GM23338 (cell line): ENCODE data around the gene DSE. TPM values are rescaled to one million over a fixed set of nuclear protein-coding genes. Genes with fewer than 3 reads are reported as not detected.

Experiments used
- ATAC-seq: fragments of 200-7000 bp; cut with Tn5 transposase; 3 replicates; pipeline ENCODE4 v1.9.1; 2020
- DNase-seq: peaks from one replicate; pipeline ENCODE4 v3.0.0-alpha.2; 2015; ENCODE audit warnings: low spot score
- H2AFZ ChIP-seq: fragments of 200-600 bp; sonication (generic); 2 replicates; pipeline ENCODE4 v1.8.0; 2016; ENCODE audit warnings: antibody characterized with exemption, mild to moderate bottlenecking, moderate library complexity
- H3F3A ChIP-seq: fragments of 200-600 bp; sonication (generic); replicated peaks from 2 replicates; pipeline ENCODE4 v1.8.0; 2017; ENCODE audit warnings: antibody characterized with exemption, mixed run types, low read depth
- H3K27ac ChIP-seq: fragments of 200-600 bp; sonication (generic); 2 replicates; pipeline ENCODE4 v1.6.1; 2016; ENCODE audit warnings: low read depth
- H3K27me3 ChIP-seq: fragments of 200-600 bp; sonication (generic); 2 replicates; pipeline ENCODE4 v1.8.0; 2016; ENCODE audit warnings: mild to moderate bottlenecking, mixed run types, moderate library complexity; ENCODE audit not compliant: insufficient read depth
- H3K36me3 ChIP-seq: fragments of 200-600 bp; sonication (generic); 2 replicates; pipeline ENCODE4 v1.8.0; 2016; ENCODE audit warnings: mild to moderate bottlenecking; ENCODE audit not compliant: insufficient read depth
- H3K4me1 ChIP-seq: fragments of 200-600 bp; sonication (generic); 2 replicates; pipeline ENCODE4 v1.8.0; 2016; ENCODE audit warnings: mild to moderate bottlenecking, moderate library complexity; ENCODE audit not compliant: insufficient read depth
- H3K4me2 ChIP-seq: fragments of 200-600 bp; sonication (generic); 2 replicates; pipeline ENCODE4 v1.7.1; 2017; ENCODE audit warnings: mixed run types
- H3K4me3 ChIP-seq: fragments of 200-600 bp; sonication (generic); 2 replicates; pipeline ENCODE4 v1.6.1; 2016; ENCODE audit warnings: mixed run types
- H3K79me2 ChIP-seq: fragments of 200-600 bp; sonication (generic); replicated peaks from 2 replicates; pipeline ENCODE4 v1.8.0; 2017; ENCODE audit warnings: mild to moderate bottlenecking; ENCODE audit not compliant: insufficient read depth
- H3K9me2 ChIP-seq: fragments of 200-600 bp; sonication (generic); 2 replicates; pipeline ENCODE4 v1.8.0; 2017; ENCODE audit not compliant: insufficient read depth
- H4K20me1 ChIP-seq: fragments of 200-600 bp; sonication (generic); replicated peaks from 2 replicates; pipeline ENCODE4 v1.8.0; 2017; ENCODE audit warnings: mild to moderate bottlenecking; ENCODE audit not compliant: insufficient read depth
- H3K27ac Mint-ChIP-seq: 2 replicates; pipeline ENCODE4 v1.8.0; 2020; ENCODE audit warnings: inconsistent platforms, mild to moderate bottlenecking, moderate library complexity, mixed read lengths
- H3K27me3 Mint-ChIP-seq: 3 replicates; pipeline ENCODE4 v1.8.0; 2022; ENCODE audit warnings: low read depth, mild to moderate bottlenecking, moderate library complexity, mixed read lengths, inconsistent platforms; ENCODE audit not compliant: insufficient read depth, poor library complexity
- H3K36me3 Mint-ChIP-seq: 3 replicates; pipeline ENCODE4 v1.8.0; 2021; ENCODE audit warnings: low read depth, mild to moderate bottlenecking, inconsistent platforms, moderate library complexity, mixed read lengths
- H3K4me1 Mint-ChIP-seq: 3 replicates; pipeline ENCODE4 v1.8.0; 2020; ENCODE audit warnings: mild to moderate bottlenecking, inconsistent platforms, mixed read lengths
- H3K4me3 Mint-ChIP-seq: 3 replicates; pipeline ENCODE4 v1.8.0; 2021; ENCODE audit warnings: moderate library complexity, mild to moderate bottlenecking, inconsistent platforms, mixed read lengths
- H3K9me3 Mint-ChIP-seq: 3 replicates; pipeline ENCODE4 v1.8.0; 2020; ENCODE audit warnings: moderate library complexity, mild to moderate bottlenecking, inconsistent platforms, mixed read lengths
- CREB1 ChIP-seq: fragments of 250-450 bp; sonication (Bioruptor Pico); IDR thresholded peaks from 2 replicates; pipeline ENCODE4 v1.5.0; 2020; ENCODE audit warnings: low read depth, mild to moderate bottlenecking, moderate library complexity
- EZH2 ChIP-seq: fragments of 200-600 bp; sonication (generic); IDR thresholded peaks from one replicate; pipeline ENCODE4 v1.8.0; 2017; ENCODE audit warnings: antibody characterized with exemption, mild to moderate bottlenecking, low read depth; ENCODE audit not compliant: unreplicated experiment
- EZH2phosphoT487 ChIP-seq: fragments of 200-600 bp; sonication (generic); IDR thresholded peaks from one replicate; pipeline ENCODE4 v1.8.1; 2018; ENCODE audit warnings: antibody characterized with exemption; ENCODE audit not compliant: unreplicated experiment
- JUNB ChIP-seq: IDR thresholded peaks from one replicate; pipeline ENCODE4 v1.6.1; 2016; ENCODE audit warnings: antibody characterized with exemption; ENCODE audit not compliant: unreplicated experiment
- STAT1 ChIP-seq: IDR thresholded peaks from one replicate; pipeline ENCODE4 v1.6.1; 2016; ENCODE audit warnings: antibody characterized with exemption; ENCODE audit not compliant: unreplicated experiment
- ZNF114 ChIP-seq: fragments of 250-450 bp; sonication (Bioruptor Pico); IDR thresholded peaks from 2 replicates; pipeline ENCODE4 v1.5.0; 2020; ENCODE audit warnings: mild to moderate bottlenecking, moderate library complexity
- polyA plus RNA-seq: library from polyadenylated mRNA; unstranded; fragments of >200 nt; fragmentation: Nextera tagmentation; extraction: Ambion mirVana; gene quantifications from 2 replicates; pipeline ENCODE4 v1.2.1, GENCODE V29; 2016
- total RNA-seq: library from RNA; depleted of rRNA; stranded (reverse); fragments of >200 nt; shearing (Covaris generic); gene quantifications from 2 replicates; pipeline ENCODE4 v1.2.3, GENCODE V29; 2014
- TF ChIP-seq, protein P1 (sequence below): IDR thresholded peaks from 2 replicates; pipeline ENCODE4 v1.6.1; 2016; ENCODE audit warnings: antibody characterized with exemption
- TF ChIP-seq, protein P2 (sequence below): fragments of 250-450 bp; sonication (Bioruptor Pico); IDR thresholded peaks from 2 replicates; pipeline ENCODE4 v1.5.0; 2020; ENCODE audit warnings: mild to moderate bottlenecking, moderate library complexity
- TF ChIP-seq, protein P3 (sequence below): IDR thresholded peaks from one replicate; pipeline ENCODE4 v1.6.1; 2018; ENCODE audit warnings: antibody characterized with exemption; ENCODE audit not compliant: unreplicated experiment

Gene DSE
- total and polyA plus RNA-seq, 2 experiments from 2014 or later, result 18.8 to 45.2 TPM

DNA sequence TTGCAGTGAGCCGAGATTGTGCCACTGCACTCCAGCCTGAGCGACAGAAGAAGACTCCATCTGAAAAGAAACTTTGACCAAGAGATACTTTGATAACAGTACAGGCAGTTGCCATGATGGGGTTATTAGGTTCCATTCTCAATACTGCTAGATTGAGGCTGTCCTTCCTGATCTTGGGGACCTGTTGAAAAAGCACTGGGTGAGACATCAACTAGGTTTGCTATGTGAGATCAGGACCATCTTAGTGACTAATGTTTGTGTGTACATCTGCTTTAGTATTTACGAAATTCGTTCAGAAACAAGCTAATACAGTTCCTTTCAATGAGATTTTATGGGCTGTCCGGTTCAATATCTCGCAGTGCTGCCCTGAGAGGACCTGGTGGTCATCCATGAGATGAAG lies 2.6 kb downstream of the DSE start:
- Histone ChIP-seq H3K27ac (no peak overlapping the region), H3K79me2 (peaks cover 61% of the 10 kb centered on the region), H3K4me1 (peaks cover 27% of the 10 kb centered on the region), H3K4me2 (no peak overlapping the region), H3F3A (no peaks in the 10 kb centered on the region), H3K27me3 (no peaks in the 10 kb centered on the region), H3K36me3 (no peaks in the 10 kb centered on the region), H3K4me3 (no peak overlapping the region), H4K20me1 (peaks cover 20% of the 10 kb centered on the region; the same call in 1 of the 2 replicates), H2AFZ (no peak overlapping the region), H3K9me2 (no peaks in the 10 kb centered on the region)
- no peak for ATAC-seq
- no peaks in the 10 kb centered on the region for H3K9me3 Mint-ChIP-seq
- peaks cover 38% of the 10 kb centered on the region for H3K4me1 Mint-ChIP-seq
- no peaks in the 10 kb centered on the region; the same call in 2 of the 3 replicates for H3K36me3 Mint-ChIP-seq
- H3K27ac Mint-ChIP-seq, result no peak overlapping the region
- H3K27me3 Mint-ChIP-seq, result peaks cover 10% of the 10 kb centered on the region
- TF ChIP-seq, protein P1, sequence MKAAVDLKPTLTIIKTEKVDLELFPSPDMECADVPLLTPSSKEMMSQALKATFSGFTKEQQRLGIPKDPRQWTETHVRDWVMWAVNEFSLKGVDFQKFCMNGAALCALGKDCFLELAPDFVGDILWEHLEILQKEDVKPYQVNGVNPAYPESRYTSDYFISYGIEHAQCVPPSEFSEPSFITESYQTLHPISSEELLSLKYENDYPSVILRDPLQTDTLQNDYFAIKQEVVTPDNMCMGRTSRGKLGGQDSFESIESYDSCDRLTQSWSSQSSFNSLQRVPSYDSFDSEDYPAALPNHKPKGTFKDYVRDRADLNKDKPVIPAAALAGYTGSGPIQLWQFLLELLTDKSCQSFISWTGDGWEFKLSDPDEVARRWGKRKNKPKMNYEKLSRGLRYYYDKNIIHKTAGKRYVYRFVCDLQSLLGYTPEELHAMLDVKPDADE, result no peak
- TF ChIP-seq, protein P2, sequence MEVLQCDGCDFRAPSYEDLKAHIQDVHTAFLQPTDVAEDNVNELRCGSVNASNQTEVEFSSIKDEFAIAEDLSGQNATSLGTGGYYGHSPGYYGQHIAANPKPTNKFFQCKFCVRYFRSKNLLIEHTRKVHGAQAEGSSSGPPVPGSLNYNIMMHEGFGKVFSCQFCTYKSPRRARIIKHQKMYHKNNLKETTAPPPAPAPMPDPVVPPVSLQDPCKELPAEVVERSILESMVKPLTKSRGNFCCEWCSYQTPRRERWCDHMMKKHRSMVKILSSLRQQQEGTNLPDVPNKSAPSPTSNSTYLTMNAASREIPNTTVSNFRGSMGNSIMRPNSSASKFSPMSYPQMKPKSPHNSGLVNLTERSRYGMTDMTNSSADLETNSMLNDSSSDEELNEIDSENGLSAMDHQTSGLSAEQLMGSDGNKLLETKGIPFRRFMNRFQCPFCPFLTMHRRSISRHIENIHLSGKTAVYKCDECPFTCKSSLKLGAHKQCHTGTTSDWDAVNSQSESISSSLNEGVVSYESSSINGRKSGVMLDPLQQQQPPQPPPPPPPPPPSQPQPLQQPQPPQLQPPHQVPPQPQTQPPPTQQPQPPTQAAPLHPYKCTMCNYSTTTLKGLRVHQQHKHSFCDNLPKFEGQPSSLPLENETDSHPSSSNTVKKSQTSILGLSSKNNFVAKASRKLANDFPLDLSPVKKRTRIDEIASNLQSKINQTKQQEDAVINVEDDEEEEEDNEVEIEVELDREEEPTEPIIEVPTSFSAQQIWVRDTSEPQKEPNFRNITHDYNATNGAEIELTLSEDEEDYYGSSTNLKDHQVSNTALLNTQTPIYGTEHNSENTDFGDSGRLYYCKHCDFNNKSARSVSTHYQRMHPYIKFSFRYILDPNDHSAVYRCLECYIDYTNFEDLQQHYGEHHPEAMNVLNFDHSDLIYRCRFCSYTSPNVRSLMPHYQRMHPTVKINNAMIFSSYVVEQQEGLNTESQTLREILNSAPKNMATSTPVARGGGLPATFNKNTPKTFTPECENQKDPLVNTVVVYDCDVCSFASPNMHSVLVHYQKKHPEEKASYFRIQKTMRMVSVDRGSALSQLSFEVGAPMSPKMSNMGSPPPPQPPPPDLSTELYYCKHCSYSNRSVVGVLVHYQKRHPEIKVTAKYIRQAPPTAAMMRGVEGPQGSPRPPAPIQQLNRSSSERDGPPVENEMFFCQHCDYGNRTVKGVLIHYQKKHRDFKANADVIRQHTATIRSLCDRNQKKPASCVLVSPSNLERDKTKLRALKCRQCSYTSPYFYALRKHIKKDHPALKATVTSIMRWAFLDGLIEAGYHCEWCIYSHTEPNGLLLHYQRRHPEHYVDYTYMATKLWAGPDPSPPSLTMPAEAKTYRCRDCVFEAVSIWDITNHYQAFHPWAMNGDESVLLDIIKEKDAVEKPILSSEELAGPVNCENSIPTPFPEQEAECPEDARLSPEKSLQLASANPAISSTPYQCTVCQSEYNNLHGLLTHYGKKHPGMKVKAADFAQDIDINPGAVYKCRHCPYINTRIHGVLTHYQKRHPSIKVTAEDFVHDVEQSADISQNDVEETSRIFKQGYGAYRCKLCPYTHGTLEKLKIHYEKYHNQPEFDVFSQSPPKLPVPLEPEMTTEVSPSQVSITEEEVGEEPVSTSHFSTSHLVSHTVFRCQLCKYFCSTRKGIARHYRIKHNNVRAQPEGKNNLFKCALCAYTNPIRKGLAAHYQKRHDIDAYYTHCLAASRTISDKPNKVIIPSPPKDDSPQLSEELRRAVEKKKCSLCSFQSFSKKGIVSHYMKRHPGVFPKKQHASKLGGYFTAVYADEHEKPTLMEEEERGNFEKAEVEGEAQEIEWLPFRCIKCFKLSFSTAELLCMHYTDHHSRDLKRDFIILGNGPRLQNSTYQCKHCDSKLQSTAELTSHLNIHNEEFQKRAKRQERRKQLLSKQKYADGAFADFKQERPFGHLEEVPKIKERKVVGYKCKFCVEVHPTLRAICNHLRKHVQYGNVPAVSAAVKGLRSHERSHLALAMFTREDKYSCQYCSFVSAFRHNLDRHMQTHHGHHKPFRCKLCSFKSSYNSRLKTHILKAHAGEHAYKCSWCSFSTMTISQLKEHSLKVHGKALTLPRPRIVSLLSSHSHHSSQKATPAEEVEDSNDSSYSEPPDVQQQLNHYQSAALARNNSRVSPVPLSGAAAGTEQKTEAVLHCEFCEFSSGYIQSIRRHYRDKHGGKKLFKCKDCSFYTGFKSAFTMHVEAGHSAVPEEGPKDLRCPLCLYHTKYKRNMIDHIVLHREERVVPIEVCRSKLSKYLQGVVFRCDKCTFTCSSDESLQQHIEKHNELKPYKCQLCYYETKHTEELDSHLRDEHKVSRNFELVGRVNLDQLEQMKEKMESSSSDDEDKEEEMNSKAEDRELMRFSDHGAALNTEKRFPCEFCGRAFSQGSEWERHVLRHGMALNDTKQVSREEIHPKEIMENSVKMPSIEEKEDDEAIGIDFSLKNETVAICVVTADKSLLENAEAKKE (CRISPR knock-in tag), result no peak
- TF ChIP-seq STAT1 (no peak), EZH2 (no peak), JUNB (no peak), EZH2phosphoT487 (no peak), ZNF114 (CRISPR knock-in tag) (no peak), CREB1 (CRISPR knock-in tag) (no peak)
- TF ChIP-seq, protein P3, sequence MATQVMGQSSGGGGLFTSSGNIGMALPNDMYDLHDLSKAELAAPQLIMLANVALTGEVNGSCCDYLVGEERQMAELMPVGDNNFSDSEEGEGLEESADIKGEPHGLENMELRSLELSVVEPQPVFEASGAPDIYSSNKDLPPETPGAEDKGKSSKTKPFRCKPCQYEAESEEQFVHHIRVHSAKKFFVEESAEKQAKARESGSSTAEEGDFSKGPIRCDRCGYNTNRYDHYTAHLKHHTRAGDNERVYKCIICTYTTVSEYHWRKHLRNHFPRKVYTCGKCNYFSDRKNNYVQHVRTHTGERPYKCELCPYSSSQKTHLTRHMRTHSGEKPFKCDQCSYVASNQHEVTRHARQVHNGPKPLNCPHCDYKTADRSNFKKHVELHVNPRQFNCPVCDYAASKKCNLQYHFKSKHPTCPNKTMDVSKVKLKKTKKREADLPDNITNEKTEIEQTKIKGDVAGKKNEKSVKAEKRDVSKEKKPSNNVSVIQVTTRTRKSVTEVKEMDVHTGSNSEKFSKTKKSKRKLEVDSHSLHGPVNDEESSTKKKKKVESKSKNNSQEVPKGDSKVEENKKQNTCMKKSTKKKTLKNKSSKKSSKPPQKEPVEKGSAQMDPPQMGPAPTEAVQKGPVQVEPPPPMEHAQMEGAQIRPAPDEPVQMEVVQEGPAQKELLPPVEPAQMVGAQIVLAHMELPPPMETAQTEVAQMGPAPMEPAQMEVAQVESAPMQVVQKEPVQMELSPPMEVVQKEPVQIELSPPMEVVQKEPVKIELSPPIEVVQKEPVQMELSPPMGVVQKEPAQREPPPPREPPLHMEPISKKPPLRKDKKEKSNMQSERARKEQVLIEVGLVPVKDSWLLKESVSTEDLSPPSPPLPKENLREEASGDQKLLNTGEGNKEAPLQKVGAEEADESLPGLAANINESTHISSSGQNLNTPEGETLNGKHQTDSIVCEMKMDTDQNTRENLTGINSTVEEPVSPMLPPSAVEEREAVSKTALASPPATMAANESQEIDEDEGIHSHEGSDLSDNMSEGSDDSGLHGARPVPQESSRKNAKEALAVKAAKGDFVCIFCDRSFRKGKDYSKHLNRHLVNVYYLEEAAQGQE, result no peak
- no peak for DNase-seq
- peak overlapping the region; percentile 9; the same call in 1 of the 3 replicates for H3K4me3 Mint-ChIP-seq
